Transverse colon (tissue), 3 donors: ENCODE data around the gene DOCK1.

ENCODE experiments used
- CTCF ChIP-seq, 5 experiments: fragments of 200-600 bp in 3 of 5; fragments of 450-650 bp in 2 of 5; sonication (generic) in 3 of 5; IDR thresholded peaks; 1 replicate in 2 of 5; 2 replicates in 3 of 5; pipeline ENCODE4 v1.5.1; 2016 to 2017; ENCODE audit warnings: antibody characterized with exemption in 5 of 5, inconsistent platforms in 3 of 5, mild to moderate bottlenecking in 2 of 5, moderate library complexity in 1 of 5
- EP300 ChIP-seq: sonication (generic); formaldehyde crosslinking; IDR thresholded peaks from one replicate; pipeline ENCODE4 v1.6.1; 2017; ENCODE audit warnings: antibody characterized with exemption, low read depth
- POLR2A ChIP-seq: fragments of 450-650 bp; IDR thresholded peaks from one replicate; pipeline ENCODE4 v1.6.1; 2016; ENCODE audit warnings: antibody characterized with exemption, mild to moderate bottlenecking, moderate library complexity

- no peak for TF ChIP-seq CTCF (IDR thresholded peaks at IDR 0.05)
- no peak for TF ChIP-seq EP300
- no peak for TF ChIP-seq POLR2A
Measured at GRCh38 chr10:127474501-127474900, 569.3 kb downstream of the DOCK1 start.
